Adrenal gland (tissue), 5 donors: ENCODE measurements around the gene MARS1.

ENCODE experiments used
- POLR2A ChIP-seq, 2 donors: fragments of 450-650 bp; IDR thresholded peaks; one replicate each; pipeline ENCODE4 v1.6.1; 2017; ENCODE audit warnings: antibody characterized with exemption in 2 of 2, mild to moderate bottlenecking in 2 of 2, moderate library complexity in 1 of 2
- TF ChIP-seq, protein P1 (sequence below), 6 experiments: fragments of 450-650 bp in 4 of 6; fragments of 200-600 bp in 2 of 6; sonication (generic) in 1 of 6; IDR thresholded peaks; 1 replicate in 5 of 6; 2 replicates in 1 of 6; pipeline versions ENCODE4 v1.5.1 to v1.8.0; 2016 to 2021; ENCODE audit warnings: antibody characterized with exemption in 6 of 6, mild to moderate bottlenecking in 2 of 6, moderate library complexity in 1 of 6
- donor health status: DM: no; HTN: no; CAD: no.

DNA sequence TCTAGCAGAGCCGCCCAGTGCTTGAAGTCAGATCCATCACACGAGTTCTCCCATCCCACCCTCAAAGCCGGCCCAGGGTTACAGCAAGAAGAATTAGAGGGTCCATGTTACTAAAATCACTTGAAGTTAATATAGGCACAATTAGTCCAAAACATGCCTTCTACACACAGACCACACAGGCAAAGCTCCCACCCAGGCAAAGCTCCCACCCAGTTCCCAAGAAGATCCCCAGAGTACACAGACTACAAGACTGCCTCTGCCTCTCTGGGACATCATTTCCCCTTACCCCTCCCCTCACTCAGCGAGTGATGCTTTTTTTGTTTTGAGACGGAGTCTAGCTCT, 25.0 kb upstream of the MARS1 start:
- TF ChIP-seq, protein P1, sequence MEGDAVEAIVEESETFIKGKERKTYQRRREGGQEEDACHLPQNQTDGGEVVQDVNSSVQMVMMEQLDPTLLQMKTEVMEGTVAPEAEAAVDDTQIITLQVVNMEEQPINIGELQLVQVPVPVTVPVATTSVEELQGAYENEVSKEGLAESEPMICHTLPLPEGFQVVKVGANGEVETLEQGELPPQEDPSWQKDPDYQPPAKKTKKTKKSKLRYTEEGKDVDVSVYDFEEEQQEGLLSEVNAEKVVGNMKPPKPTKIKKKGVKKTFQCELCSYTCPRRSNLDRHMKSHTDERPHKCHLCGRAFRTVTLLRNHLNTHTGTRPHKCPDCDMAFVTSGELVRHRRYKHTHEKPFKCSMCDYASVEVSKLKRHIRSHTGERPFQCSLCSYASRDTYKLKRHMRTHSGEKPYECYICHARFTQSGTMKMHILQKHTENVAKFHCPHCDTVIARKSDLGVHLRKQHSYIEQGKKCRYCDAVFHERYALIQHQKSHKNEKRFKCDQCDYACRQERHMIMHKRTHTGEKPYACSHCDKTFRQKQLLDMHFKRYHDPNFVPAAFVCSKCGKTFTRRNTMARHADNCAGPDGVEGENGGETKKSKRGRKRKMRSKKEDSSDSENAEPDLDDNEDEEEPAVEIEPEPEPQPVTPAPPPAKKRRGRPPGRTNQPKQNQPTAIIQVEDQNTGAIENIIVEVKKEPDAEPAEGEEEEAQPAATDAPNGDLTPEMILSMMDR (IDR thresholded peaks at IDR 0.05), result peak in 1 of 6 experiments; percentile 2
- no peak for TF ChIP-seq POLR2A (IDR thresholded peaks at IDR 0.05)
